HepG2 (cell line): Measurements from ENCODE around the gene AMIGO1. TPM values are rescaled to one million over a fixed set of nuclear protein-coding genes. Genes with fewer than 3 reads are reported as not detected.

Experiments used
- ATAC-seq: fragments of 200-7000 bp; cut with Tn5 transposase; 3 replicates; pipeline ENCODE4 v1.9.1; 2020; ENCODE audit warnings: mild to moderate bottlenecking, moderate library complexity
- BruUV-seq: library from RNA; stranded (reverse); fragments of 400-500 nt; replicated peaks from 2 replicates; lab custom pipeline; 2021; lab: Mats Ljungman, UMichigan
- CTCF ChIA-PET: fragments of 300-600 bp; formaldehyde crosslinking; extraction: SDS; loops from one replicate; lab custom pipeline; 2021; ENCODE audit warnings: low total read pairs, inconsistent platforms, low intra/inter-chr PET ratio; lab: Yijun Ruan, JAX
- POLR2A ChIA-PET: fragments of 350-600 bp; sonication (Branson Sonifier 250); formaldehyde crosslinking; loops from one replicate; lab custom pipeline; 2020; ENCODE audit warnings: antibody characterized with exemption, inconsistent platforms; lab: Yijun Ruan, JAX
- DNase-seq: peaks from one replicate; pipeline ENCODE4 v3.0.0-alpha.2; 2015; ENCODE audit warnings: low spot score
- FAIRE-seq: peaks from 3 replicates; lab custom pipeline; 2011; peaks lifted over from hg19 to GRCh38; lab: Jason Lieb, UNC
- H2AFZ ChIP-seq: one replicate; pipeline ENCODE4 v1.6.1; 2011; ENCODE audit warnings: low read length, inconsistent platforms
- H3K27ac ChIP-seq: fragments of 300-600 bp; 3 replicates; pipeline ENCODE4 v1.8.0; 2011; ENCODE audit warnings: mixed run types, mild to moderate bottlenecking, mixed read lengths, low read length, inconsistent platforms; ENCODE audit not compliant: insufficient read depth; ENCODE audit errors: extremely low read length
- H3K27me3 ChIP-seq, 2 experiments: fragments of 200-600 bp in 1 of 2; 2 replicates in 1 of 2; 3 replicates in 1 of 2; pipeline versions ENCODE4 v1.6.0 to v1.8.0; 2011; ENCODE audit warnings: low read length in 2 of 2, mild to moderate bottlenecking in 2 of 2, moderate library complexity in 2 of 2, inconsistent platforms in 1 of 2; ENCODE audit not compliant: insufficient read depth in 2 of 2, control insufficient read depth in 1 of 2
- H3K36me3 ChIP-seq, 2 experiments: fragments of 200-600 bp in 1 of 2; replicated peaks in 1 of 2; 2 replicates in 1 of 2; 3 replicates in 1 of 2; pipeline versions ENCODE4 v1.5.1 to v1.8.0; 2011; ENCODE audit warnings: low read length in 2 of 2, inconsistent platforms in 1 of 2; ENCODE audit not compliant: insufficient read depth in 2 of 2, control insufficient read depth in 1 of 2
- H3K4me1 ChIP-seq: 2 replicates; pipeline ENCODE4 v1.5.1; 2012; ENCODE audit warnings: low read length, inconsistent platforms; ENCODE audit not compliant: insufficient read depth
- H3K4me2 ChIP-seq: 2 replicates; pipeline ENCODE4 v1.6.0; 2011; ENCODE audit warnings: low read depth, low read length, inconsistent platforms
- H3K4me3 ChIP-seq, 3 experiments: fragments of 200-600 bp in 1 of 3; sonication (generic), shearing (Covaris generic) in 1 of 3; replicated peaks in 1 of 3; 2 replicates each; pipeline ENCODE4 v1.5.1; 2011 to 2016; ENCODE audit warnings: low read length in 3 of 3, inconsistent platforms in 2 of 3, low read depth in 2 of 3, mild to moderate bottlenecking in 2 of 3, control low read depth in 1 of 3, mixed read lengths in 1 of 3; ENCODE audit not compliant: insufficient read depth in 1 of 3
- H3K79me2 ChIP-seq: one replicate; pipeline ENCODE4 v1.6.1; 2011; ENCODE audit warnings: low read length, inconsistent platforms; ENCODE audit not compliant: insufficient read depth
- H3K9ac ChIP-seq: 2 replicates; pipeline ENCODE4 v1.6.0; 2011; ENCODE audit warnings: mild to moderate bottlenecking, low read depth, low read length, inconsistent platforms; ENCODE audit not compliant: insufficient read depth
- H3K9me3 ChIP-seq: 2 replicates; pipeline ENCODE4 v1.5.1; 2012; ENCODE audit warnings: mild to moderate bottlenecking, low read length
- H4K20me1 ChIP-seq: 2 replicates; pipeline ENCODE4 v1.6.0; 2011; ENCODE audit warnings: inconsistent platforms, mild to moderate bottlenecking, low read length, moderate library complexity; ENCODE audit not compliant: insufficient read depth
- ESRRA ChIP-seq: sonication (generic); formaldehyde crosslinking; IDR thresholded peaks from 2 replicates; pipeline ENCODE4 v1.5.1; 2020; ENCODE audit warnings: mild to moderate bottlenecking, low read depth, missing genetic modification reagents
- HNRNPK ChIP-seq: fragments of 200-400 bp; formaldehyde crosslinking; IDR thresholded peaks from 2 replicates; pipeline ENCODE4 v1.6.1; 2018; ENCODE audit warnings: low read length, low read depth, moderate library complexity, mild to moderate bottlenecking; ENCODE audit not compliant: poor library complexity, severe bottlenecking
- KLF13 ChIP-seq: sonication (generic); formaldehyde crosslinking; IDR thresholded peaks from 2 replicates; pipeline ENCODE4 v1.4.0; 2020; ENCODE audit warnings: mild to moderate bottlenecking, missing genetic modification reagents
- ZBTB21 ChIP-seq: sonication (generic); formaldehyde crosslinking; IDR thresholded peaks from 2 replicates; pipeline ENCODE4 v1.4.0; 2020; ENCODE audit warnings: missing genetic modification reagents
- ZNF256 ChIP-seq: sonication (generic); formaldehyde crosslinking; conservative IDR thresholded peaks from 2 replicates; pipeline ENCODE4 v1.4.0; 2020; ENCODE audit warnings: missing genetic modification reagents
- ZNF326 ChIP-seq: sonication (generic); formaldehyde crosslinking; IDR thresholded peaks from 2 replicates; pipeline ENCODE4 v1.4.0; 2020; ENCODE audit warnings: missing genetic modification reagents, borderline replicate concordance
- ZNF331 ChIP-seq: sonication (generic); formaldehyde crosslinking; IDR thresholded peaks from 2 replicates; pipeline ENCODE4 v1.4.0; 2020; ENCODE audit warnings: missing genetic modification reagents
- ZNF839 ChIP-seq: sonication (generic); formaldehyde crosslinking; IDR thresholded peaks from 2 replicates; pipeline ENCODE4 v1.4.0; 2020; ENCODE audit warnings: missing genetic modification reagents, mild to moderate bottlenecking, borderline replicate concordance
- WGBS: methylation state at CpG from one replicate; pipeline ENCODE4 v1.1.6; 2017; ENCODE audit warnings: low lambda C conversion rate; 5-methylcytosine and 5-hydroxymethylcytosine counted together
- in situ Hi-C: cut with HindIII; loops from 2 replicates; pipeline ENCODE4 v1.10.0; 2017; ENCODE audit warnings: low pct_unique_long_range_greater_than_20kb; ENCODE audit not compliant: extremely low pct_ligation_motif_present
- intact Hi-C: fragments of 100-400 bp; cut with micrococcal nuclease; formaldehyde crosslinking; loops from one replicate; pipeline ENCODE4 v1.10.0; 2022; ENCODE audit not compliant: unreplicated experiment
- polyA plus RNA-seq, 8 experiments: library from polyadenylated mRNA; depleted of rRNA in 3 of 8; stranded (reverse) in 7 of 8; unstranded in 1 of 8; fragments of >200 nt; fragmentation: Illumina TruSeq in 4 of 8; extraction: Trizol in 4 of 8; gene quantifications; 2 replicates each; pipeline versions ENCODE4 v1.2.1 to v1.2.3, GENCODE V29; 2011 to 2016; ENCODE audit warnings: low read depth in 4 of 8, missing spikeins in 1 of 8, mixed read lengths in 1 of 8; ENCODE audit not compliant: insufficient read depth in 1 of 8
- total RNA-seq, 5 experiments: library from RNA; depleted of rRNA; stranded (reverse); fragments of >200 nt; fragmentation: Illumina TruSeq; extraction: Trizol; gene quantifications; 2 replicates each; pipeline ENCODE4 v1.2.3, GENCODE V29; 2016; ENCODE audit warnings: low read depth in 1 of 5
- TF ChIP-seq, protein P1 (sequence below): sonication (generic); formaldehyde crosslinking; IDR thresholded peaks from 2 replicates; pipeline ENCODE4 v1.4.0; 2020; ENCODE audit warnings: missing genetic modification reagents, borderline replicate concordance
- TF ChIP-seq, protein P2 (sequence below): IDR thresholded peaks from 2 replicates; pipeline ENCODE4 v1.6.1; 2016; ENCODE audit warnings: missing compliant biosample characterization, missing genetic modification reagents, borderline replicate concordance
- TF ChIP-seq, protein P3 (sequence below): sonication (generic); formaldehyde crosslinking; conservative IDR thresholded peaks from 2 replicates; pipeline ENCODE4 v1.8.0; 2022; ENCODE audit warnings: low read depth, missing genetic modification reagents
- TF ChIP-seq, protein P4 (sequence below): sonication (generic); formaldehyde crosslinking; IDR thresholded peaks from 2 replicates; pipeline ENCODE4 v1.4.0; 2020; ENCODE audit warnings: missing genetic modification reagents

Gene AMIGO1
- total and polyA plus RNA-seq, 2 of the 13 experiments (the other 11 are each of a cell fraction or from before 2014, with no cell fraction given), result 0.40 to 1.3 TPM

DNA sequence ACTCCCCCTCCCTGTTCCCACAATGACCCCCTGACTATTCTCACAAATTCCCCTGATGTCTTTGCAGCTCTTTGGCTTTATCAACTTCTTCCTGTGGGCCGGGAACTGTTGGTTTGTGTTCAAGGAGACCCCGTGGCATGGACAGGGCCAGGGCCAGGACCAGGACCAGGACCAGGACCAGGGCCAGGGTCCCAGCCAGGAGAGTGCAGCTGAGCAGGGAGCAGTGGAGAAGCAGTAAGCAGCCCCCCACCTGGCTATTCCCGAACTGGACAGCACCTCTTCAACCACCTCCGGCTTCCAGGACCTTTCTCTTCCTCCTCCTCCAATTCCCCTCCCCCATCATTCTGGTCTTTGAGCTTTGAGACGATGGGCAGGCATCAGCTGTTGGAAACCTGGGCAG is 30.2 kb downstream of the AMIGO1 start:
- WGBS, result 35% methylated on average over 5 of the region's 5 CpGs
- no peaks in the 10 kb centered on the region for H3K36me3 ChIP-seq
- H3K4me1 ChIP-seq, result peaks cover 8% of the 10 kb centered on the region
- H4K20me1 ChIP-seq, result no peaks in the 10 kb centered on the region
- TF ChIP-seq KLF13, result no peak
- no peak for TF ChIP-seq HNRNPK
- TF ChIP-seq, protein P1, sequence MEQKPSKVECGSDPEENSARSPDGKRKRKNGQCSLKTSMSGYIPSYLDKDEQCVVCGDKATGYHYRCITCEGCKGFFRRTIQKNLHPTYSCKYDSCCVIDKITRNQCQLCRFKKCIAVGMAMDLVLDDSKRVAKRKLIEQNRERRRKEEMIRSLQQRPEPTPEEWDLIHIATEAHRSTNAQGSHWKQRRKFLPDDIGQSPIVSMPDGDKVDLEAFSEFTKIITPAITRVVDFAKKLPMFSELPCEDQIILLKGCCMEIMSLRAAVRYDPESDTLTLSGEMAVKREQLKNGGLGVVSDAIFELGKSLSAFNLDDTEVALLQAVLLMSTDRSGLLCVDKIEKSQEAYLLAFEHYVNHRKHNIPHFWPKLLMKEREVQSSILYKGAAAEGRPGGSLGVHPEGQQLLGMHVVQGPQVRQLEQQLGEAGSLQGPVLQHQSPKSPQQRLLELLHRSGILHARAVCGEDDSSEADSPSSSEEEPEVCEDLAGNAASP, result no peak
- no peak overlapping the region for H3K27ac ChIP-seq
- no peaks in the 10 kb centered on the region for H3K79me2 ChIP-seq
- H3K4me2 ChIP-seq, result no peak overlapping the region
- ChIA-PET POLR2A (no interaction called here), CTCF (no interaction called here)
- in situ Hi-C loops, result no loop called here
- H3K27me3 ChIP-seq, result peaks cover 1 to 33% of the 10 kb centered on the region in 2 experiments; a peak in 4 of 5 replicates
- no peak for ATAC-seq
- FAIRE-seq, result no peak
- no peaks in the 10 kb centered on the region for H3K9me3 ChIP-seq
- intact Hi-C loops, result no loop called here
- no peak for DNase-seq
- BruUV-seq, result no TSS peak
- H3K4me3 ChIP-seq, result no peak overlapping the region
- no peak overlapping the region for H2AFZ ChIP-seq
- no peak overlapping the region for H3K9ac ChIP-seq

DNA sequence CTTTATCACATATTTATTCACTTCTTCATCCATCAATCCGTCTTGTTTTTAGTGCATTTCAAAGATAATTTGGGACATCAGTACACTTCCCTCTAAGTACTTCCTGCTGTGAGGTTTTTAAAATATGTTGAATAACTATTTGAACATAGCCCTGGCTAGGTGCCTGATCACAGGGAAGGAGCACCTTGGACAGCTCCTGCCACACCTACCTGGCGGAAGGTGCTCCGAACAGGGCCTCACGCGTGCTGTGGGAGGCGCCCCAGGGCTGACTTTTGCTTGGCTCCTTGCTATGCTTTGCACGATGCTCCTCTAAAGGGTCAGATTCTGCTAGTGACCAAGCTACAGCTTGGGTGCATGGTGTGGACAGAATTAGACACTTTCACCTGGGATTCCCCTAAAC is 30.7 kb downstream of the AMIGO1 start:
- WGBS, result 9% methylated on average over 6 of the region's 7 CpGs
- TF ChIP-seq, protein P2, sequence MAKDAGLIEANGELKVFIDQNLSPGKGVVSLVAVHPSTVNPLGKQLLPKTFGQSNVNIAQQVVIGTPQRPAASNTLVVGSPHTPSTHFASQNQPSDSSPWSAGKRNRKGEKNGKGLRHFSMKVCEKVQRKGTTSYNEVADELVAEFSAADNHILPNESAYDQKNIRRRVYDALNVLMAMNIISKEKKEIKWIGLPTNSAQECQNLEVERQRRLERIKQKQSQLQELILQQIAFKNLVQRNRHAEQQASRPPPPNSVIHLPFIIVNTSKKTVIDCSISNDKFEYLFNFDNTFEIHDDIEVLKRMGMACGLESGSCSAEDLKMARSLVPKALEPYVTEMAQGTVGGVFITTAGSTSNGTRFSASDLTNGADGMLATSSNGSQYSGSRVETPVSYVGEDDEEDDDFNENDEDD (CRISPR knock-in tag), result no peak
- TF ChIP-seq ZNF326 (CRISPR knock-in tag) (no peak), ZBTB21 (CRISPR knock-in tag) (no peak), ZNF331 (peak; percentile 29; the same call in 1 of the 2 replicates), ESRRA (no peak), ZNF839 (CRISPR knock-in tag) (no peak), ZNF256 (CRISPR knock-in tag) (no peak)
- TF ChIP-seq, protein P3, sequence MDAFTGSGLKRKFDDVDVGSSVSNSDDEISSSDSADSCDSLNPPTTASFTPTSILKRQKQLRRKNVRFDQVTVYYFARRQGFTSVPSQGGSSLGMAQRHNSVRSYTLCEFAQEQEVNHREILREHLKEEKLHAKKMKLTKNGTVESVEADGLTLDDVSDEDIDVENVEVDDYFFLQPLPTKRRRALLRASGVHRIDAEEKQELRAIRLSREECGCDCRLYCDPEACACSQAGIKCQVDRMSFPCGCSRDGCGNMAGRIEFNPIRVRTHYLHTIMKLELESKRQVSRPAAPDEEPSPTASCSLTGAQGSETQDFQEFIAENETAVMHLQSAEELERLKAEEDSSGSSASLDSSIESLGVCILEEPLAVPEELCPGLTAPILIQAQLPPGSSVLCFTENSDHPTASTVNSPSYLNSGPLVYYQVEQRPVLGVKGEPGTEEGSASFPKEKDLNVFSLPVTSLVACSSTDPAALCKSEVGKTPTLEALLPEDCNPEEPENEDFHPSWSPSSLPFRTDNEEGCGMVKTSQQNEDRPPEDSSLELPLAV (CRISPR knock-in tag), result no peak
- TF ChIP-seq, protein P4, sequence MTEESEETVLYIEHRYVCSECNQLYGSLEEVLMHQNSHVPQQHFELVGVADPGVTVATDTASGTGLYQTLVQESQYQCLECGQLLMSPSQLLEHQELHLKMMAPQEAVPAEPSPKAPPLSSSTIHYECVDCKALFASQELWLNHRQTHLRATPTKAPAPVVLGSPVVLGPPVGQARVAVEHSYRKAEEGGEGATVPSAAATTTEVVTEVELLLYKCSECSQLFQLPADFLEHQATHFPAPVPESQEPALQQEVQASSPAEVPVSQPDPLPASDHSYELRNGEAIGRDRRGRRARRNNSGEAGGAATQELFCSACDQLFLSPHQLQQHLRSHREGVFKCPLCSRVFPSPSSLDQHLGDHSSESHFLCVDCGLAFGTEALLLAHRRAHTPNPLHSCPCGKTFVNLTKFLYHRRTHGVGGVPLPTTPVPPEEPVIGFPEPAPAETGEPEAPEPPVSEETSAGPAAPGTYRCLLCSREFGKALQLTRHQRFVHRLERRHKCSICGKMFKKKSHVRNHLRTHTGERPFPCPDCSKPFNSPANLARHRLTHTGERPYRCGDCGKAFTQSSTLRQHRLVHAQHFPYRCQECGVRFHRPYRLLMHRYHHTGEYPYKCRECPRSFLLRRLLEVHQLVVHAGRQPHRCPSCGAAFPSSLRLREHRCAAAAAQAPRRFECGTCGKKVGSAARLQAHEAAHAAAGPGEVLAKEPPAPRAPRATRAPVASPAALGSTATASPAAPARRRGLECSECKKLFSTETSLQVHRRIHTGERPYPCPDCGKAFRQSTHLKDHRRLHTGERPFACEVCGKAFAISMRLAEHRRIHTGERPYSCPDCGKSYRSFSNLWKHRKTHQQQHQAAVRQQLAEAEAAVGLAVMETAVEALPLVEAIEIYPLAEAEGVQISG (CRISPR knock-in tag), result 0 out of 2 replicates have a peak, but pooled peaks have one; percentile 33

More for the DNA sequence above, 30.7 kb downstream of the AMIGO1 start:
- intact Hi-C loops, result no loop called here
- no peak overlapping the region for H3K9ac ChIP-seq
- ChIA-PET POLR2A (no interaction called here), CTCF (no interaction called here)
- H3K27ac ChIP-seq, result no peak overlapping the region
- ATAC-seq, result peak; percentile 23; the same call in 2 of the 3 replicates
- no TSS peak for BruUV-seq
- H3K36me3 ChIP-seq, result no peaks in the 10 kb centered on the region
- H3K9me3 ChIP-seq, result no peaks in the 10 kb centered on the region
- DNase-seq, result no peak
- peaks cover 6% of the 10 kb centered on the region; the same call in 1 of the 2 replicates for H3K4me1 ChIP-seq
- H3K27me3 ChIP-seq, result peaks cover 1 to 33% of the 10 kb centered on the region in 2 experiments; a peak in 4 of 5 replicates
- H3K79me2 ChIP-seq, result no peaks in the 10 kb centered on the region
- FAIRE-seq, result no peak
- no peak overlapping the region for H3K4me2 ChIP-seq
- in situ Hi-C loops, result no loop called here
- no peak overlapping the region for H2AFZ ChIP-seq
- H3K4me3 ChIP-seq, result no peak overlapping the region
- no peaks in the 10 kb centered on the region for H4K20me1 ChIP-seq
